HepG2 (cell line): Measurements from ENCODE around the gene HOXD12. TPM values are rescaled to one million over a fixed set of nuclear protein-coding genes. Genes with fewer than 3 reads are reported as not detected.

ENCODE experiments used
- ARID3A ChIP-seq: IDR thresholded peaks from 2 replicates; pipeline ENCODE4 v1.6.1; 2012; ENCODE audit warnings: low read depth, low read length, improper control_type of control experiment
- CREB3 ChIP-seq: sonication (generic); formaldehyde crosslinking; IDR thresholded peaks from 2 replicates; pipeline ENCODE4 v1.5.0; 2020; ENCODE audit warnings: missing genetic modification reagents
- CREBL2 ChIP-seq: sonication (generic); formaldehyde crosslinking; IDR thresholded peaks from 2 replicates; pipeline ENCODE4 v1.8.1; 2023; ENCODE audit warnings: missing genetic modification reagents, mild to moderate bottlenecking, borderline replicate concordance
- GATA4 ChIP-seq: sonication (generic); IDR thresholded peaks from 2 replicates; pipeline ENCODE4 v1.6.1; 2016; ENCODE audit warnings: antibody characterized with exemption, low read depth, borderline replicate concordance
- HNF1A ChIP-seq, 2 experiments: sonication (generic) in 1 of 2; formaldehyde crosslinking in 1 of 2; IDR thresholded peaks; 2 replicates each; pipeline versions ENCODE4 v1.4.0 to v1.6.1; 2016 to 2020; ENCODE audit warnings: borderline replicate concordance in 1 of 2, low read depth in 1 of 2, mild to moderate bottlenecking in 1 of 2, missing genetic modification reagents in 1 of 2
- KLF11 ChIP-seq: IDR thresholded peaks from 2 replicates; pipeline ENCODE4 v1.6.1; 2016; ENCODE audit warnings: missing compliant biosample characterization
- NFIB ChIP-seq: sonication (generic); formaldehyde crosslinking; IDR thresholded peaks from 2 replicates; pipeline ENCODE4 v1.9.0; 2021; ENCODE audit warnings: missing genetic modification reagents, mild to moderate bottlenecking, borderline replicate concordance
- RXRB ChIP-seq: IDR thresholded peaks from 2 replicates; pipeline ENCODE4 v1.6.1; 2016; ENCODE audit warnings: borderline replicate concordance, missing genetic modification reagents, missing compliant biosample characterization
- SALL1 ChIP-seq: sonication (generic); formaldehyde crosslinking; IDR thresholded peaks from 2 replicates; pipeline ENCODE4 v1.8.0; 2022; ENCODE audit warnings: mild to moderate bottlenecking, missing genetic modification reagents
- ZNF136 ChIP-seq: sonication (generic); formaldehyde crosslinking; IDR thresholded peaks from 2 replicates; pipeline ENCODE4 v1.8.1; 2022; ENCODE audit warnings: low read depth, mild to moderate bottlenecking, moderate library complexity, missing genetic modification reagents
- ZNF160 ChIP-seq: sonication (generic); formaldehyde crosslinking; IDR thresholded peaks from 2 replicates; pipeline ENCODE4 v1.8.0; 2022; ENCODE audit warnings: mild to moderate bottlenecking, inconsistent platforms, missing genetic modification reagents
- ZNF234 ChIP-seq: sonication (generic); formaldehyde crosslinking; conservative IDR thresholded peaks from 2 replicates; pipeline ENCODE4 v1.5.1; 2020; ENCODE audit warnings: mild to moderate bottlenecking, missing genetic modification reagents
- ZNF331 ChIP-seq: sonication (generic); formaldehyde crosslinking; IDR thresholded peaks from 2 replicates; pipeline ENCODE4 v1.4.0; 2020; ENCODE audit warnings: missing genetic modification reagents
- ZNF564 ChIP-seq: sonication (generic); formaldehyde crosslinking; IDR thresholded peaks from 2 replicates; pipeline ENCODE4 v1.8.1; 2023; ENCODE audit warnings: mild to moderate bottlenecking, missing genetic modification reagents
- ZNF710 ChIP-seq: sonication (generic); formaldehyde crosslinking; IDR thresholded peaks from 2 replicates; pipeline ENCODE4 v1.5.0; 2020; ENCODE audit warnings: mild to moderate bottlenecking, missing genetic modification reagents, borderline replicate concordance
- ZSCAN5A ChIP-seq: sonication (generic); formaldehyde crosslinking; IDR thresholded peaks from 2 replicates; pipeline ENCODE4 v1.8.0; 2022; ENCODE audit warnings: mild to moderate bottlenecking, missing genetic modification reagents, borderline replicate concordance
- polyA plus RNA-seq, 8 experiments: library from polyadenylated mRNA; depleted of rRNA in 3 of 8; stranded (reverse) in 7 of 8; unstranded in 1 of 8; fragments of >200 nt; fragmentation: Illumina TruSeq in 4 of 8; extraction: Trizol in 4 of 8; gene quantifications; 2 replicates each; pipeline versions ENCODE4 v1.2.1 to v1.2.3, GENCODE V29; 2011 to 2016; ENCODE audit warnings: low read depth in 4 of 8, missing spikeins in 1 of 8, mixed read lengths in 1 of 8; ENCODE audit not compliant: insufficient read depth in 1 of 8
- total RNA-seq, 5 experiments: library from RNA; depleted of rRNA; stranded (reverse); fragments of >200 nt; fragmentation: Illumina TruSeq; extraction: Trizol; gene quantifications; 2 replicates each; pipeline ENCODE4 v1.2.3, GENCODE V29; 2016; ENCODE audit warnings: low read depth in 1 of 5

Gene HOXD12
- total and polyA plus RNA-seq, 2 of the 13 experiments (the other 11 are each of a cell fraction or from before 2014, with no cell fraction given), result not detected

- TF ChIP-seq ZNF564 (CRISPR knock-in tag), result peak; percentile 80
- peak; percentile 66; the same call in 1 of the 2 replicates for TF ChIP-seq ZNF331 (CRISPR knock-in tag)
- TF ChIP-seq KLF11 (CRISPR knock-in tag), result 0 out of 2 replicates have a peak, but pooled peaks have one; percentile 48
- TF ChIP-seq CREBL2 (CRISPR knock-in tag), result peak; percentile 50; the same call in 1 of the 2 replicates
- no peak for TF ChIP-seq HNF1A (IDR thresholded peaks at IDR 0.05; ENCODE audit: low read depth)
- TF ChIP-seq HNF1A (CRISPR knock-in tag; IDR thresholded peaks at IDR 0.05; ENCODE audit: borderline replicate concordance), result peak; percentile 80
- no peak for TF ChIP-seq CREB3
- peak; percentile 72 for TF ChIP-seq SALL1 (CRISPR knock-in tag)
- TF ChIP-seq GATA4, result no peak
- TF ChIP-seq ZNF710 (CRISPR knock-in tag), result no peak; the same call in 1 of the 2 replicates
- peak; percentile 57; the same call in 1 of the 2 replicates for TF ChIP-seq RXRB
- TF ChIP-seq ARID3A, result no peak; the same call in 1 of the 2 replicates
- peak; percentile 8; the same call in 1 of the 2 replicates for TF ChIP-seq ZSCAN5A
- TF ChIP-seq ZNF136, result peak; percentile 53; the same call in 1 of the 2 replicates
- no peak for TF ChIP-seq ZNF234
- TF ChIP-seq NFIB (CRISPR knock-in tag), result no peak
- TF ChIP-seq ZNF160 (CRISPR knock-in tag), result no peak
These were observed 41.1 kb downstream of the HOXD12 start (continued) for GRCh38 chr2:176140513-176141317.
